H9 (cell line): ENCODE data around the gene ETFA. TPM values are rescaled to one million over a fixed set of nuclear protein-coding genes. Genes with fewer than 3 reads are reported as not detected.
A peak's percentile ranks its signal among the peaks of the same experiment; 100 is the strongest.

Source experiments
- DNase-seq: peaks from one replicate; pipeline ENCODE4 v3.0.0-alpha.2; 2017
- H2AFZ ChIP-seq: one replicate; pipeline ENCODE4 v1.6.1; 2013; ENCODE audit warnings: mild to moderate bottlenecking, low read length, control low read depth, moderate library complexity
- H2AK5ac ChIP-seq: 2 replicates; pipeline ENCODE4 v1.6.1; 2013; ENCODE audit warnings: low read length, control low read depth, mixed read lengths; ENCODE audit not compliant: insufficient read length
- H2BK120ac ChIP-seq: one replicate; pipeline ENCODE4 v1.6.1; 2013; ENCODE audit warnings: low read depth, mild to moderate bottlenecking, low read length, control low read depth, inconsistent platforms; ENCODE audit not compliant: poor library complexity, severe bottlenecking
- H2BK12ac ChIP-seq: 2 replicates; pipeline ENCODE4 v1.6.1; 2013; ENCODE audit warnings: low read length, control low read depth, mixed read lengths, low read depth; ENCODE audit not compliant: insufficient read length
- H2BK15ac ChIP-seq: 2 replicates; pipeline ENCODE4 v1.6.1; 2013; ENCODE audit warnings: low read depth, low read length, control low read depth
- H2BK20ac ChIP-seq: one replicate; pipeline ENCODE4 v1.6.1; 2013; ENCODE audit warnings: low read depth, mild to moderate bottlenecking, low read length, control low read depth, inconsistent platforms; ENCODE audit not compliant: poor library complexity, severe bottlenecking
- H2BK5ac ChIP-seq: 2 replicates; pipeline ENCODE4 v1.6.1; 2013; ENCODE audit warnings: low read length, control low read depth, mixed read lengths; ENCODE audit not compliant: insufficient read length
- H3K14ac ChIP-seq: 2 replicates; pipeline ENCODE4 v1.6.1; 2013; ENCODE audit warnings: low read length, control low read depth; ENCODE audit not compliant: insufficient read depth
- H3K18ac ChIP-seq: 2 replicates; pipeline ENCODE4 v1.6.1; 2013; ENCODE audit warnings: low read depth, mild to moderate bottlenecking, mixed read lengths, low read length, control low read depth; ENCODE audit not compliant: insufficient read length
- H3K23ac ChIP-seq: 2 replicates; pipeline ENCODE4 v1.6.1; 2013; ENCODE audit warnings: low read length, control low read depth, mixed read lengths, low read depth; ENCODE audit not compliant: insufficient read length
- H3K23me2 ChIP-seq: 2 replicates; pipeline ENCODE4 v1.6.1; 2013; ENCODE audit warnings: low read depth, mild to moderate bottlenecking, mixed read lengths, low read length, control low read depth; ENCODE audit not compliant: insufficient read length, poor library complexity, severe bottlenecking
- H3K27ac ChIP-seq: 2 replicates; pipeline ENCODE4 v1.5.1; 2013; ENCODE audit warnings: low read length, control low read depth, mixed read lengths, low read depth; ENCODE audit not compliant: insufficient read length
- H3K27me3 ChIP-seq: 2 replicates; pipeline ENCODE4 v1.6.1; 2013; ENCODE audit warnings: low read length, control low read depth, inconsistent platforms; ENCODE audit not compliant: insufficient read depth
- H3K4ac ChIP-seq: 2 replicates; pipeline ENCODE4 v1.6.1; 2013; ENCODE audit warnings: low read depth, mild to moderate bottlenecking, control low read depth, inconsistent platforms, low read length, moderate library complexity
- H3K4me1 ChIP-seq: 2 replicates; pipeline ENCODE4 v1.6.1; 2013; ENCODE audit warnings: low read length, control low read depth, inconsistent platforms; ENCODE audit not compliant: insufficient read depth
- H3K4me2 ChIP-seq: 2 replicates; pipeline ENCODE4 v1.6.1; 2013; ENCODE audit warnings: low read length, control low read depth, mixed read lengths; ENCODE audit not compliant: insufficient read length, insufficient read depth
- H3K56ac ChIP-seq: 2 replicates; pipeline ENCODE4 v1.6.1; 2013; ENCODE audit warnings: low read depth, mild to moderate bottlenecking, mixed read lengths, low read length, control low read depth; ENCODE audit not compliant: insufficient read length
- H3K79me1 ChIP-seq: 2 replicates; pipeline ENCODE4 v1.6.1; 2013; ENCODE audit warnings: low read depth, mild to moderate bottlenecking, moderate library complexity, low read length, control low read depth, inconsistent platforms; ENCODE audit not compliant: insufficient read depth, poor library complexity, severe bottlenecking
- H3K79me2 ChIP-seq: 2 replicates; pipeline ENCODE4 v1.6.1; 2013; ENCODE audit warnings: low read length, control low read depth, inconsistent platforms; ENCODE audit not compliant: insufficient read depth
- H3K9ac ChIP-seq: 2 replicates; pipeline ENCODE4 v1.6.1; 2013; ENCODE audit warnings: low read length, control low read depth, mixed read lengths; ENCODE audit not compliant: insufficient read length; ENCODE audit errors: extremely low read depth
- H3K9me3 ChIP-seq: one replicate; pipeline ENCODE4 v1.6.1; 2013; ENCODE audit warnings: low read depth, low read length, inconsistent platforms; ENCODE audit not compliant: control insufficient read depth
- H3T11ph ChIP-seq: one replicate; pipeline ENCODE4 v1.6.1; 2013; ENCODE audit warnings: mild to moderate bottlenecking, low read length, control low read depth, inconsistent platforms
- H4K20me1 ChIP-seq: one replicate; pipeline ENCODE4 v1.6.1; 2013; ENCODE audit not compliant: control insufficient read depth, insufficient read length, insufficient read depth
- H4K5ac ChIP-seq: 2 replicates; pipeline ENCODE4 v1.6.1; 2013; ENCODE audit warnings: low read depth, mild to moderate bottlenecking, mixed read lengths, low read length, control low read depth; ENCODE audit not compliant: insufficient read length
- H4K8ac ChIP-seq: replicated peaks from 2 replicates; pipeline ENCODE4 v1.6.1; 2013; ENCODE audit warnings: low read length, control low read depth, mixed read lengths, low read depth; ENCODE audit not compliant: insufficient read length
- H4K91ac ChIP-seq: 2 replicates; pipeline ENCODE4 v1.6.1; 2013; ENCODE audit warnings: low read depth, mild to moderate bottlenecking, moderate library complexity, mixed read lengths, low read length, control low read depth; ENCODE audit not compliant: insufficient read length
- H3K27ac Mint-ChIP-seq, 3 experiments: 2 replicates in 2 of 3; 3 replicates in 1 of 3; pipeline ENCODE4 v1.8.0; 2020 to 2021; ENCODE audit warnings: mixed read lengths in 3 of 3, mild to moderate bottlenecking in 1 of 3, moderate library complexity in 1 of 3
- H3K27me3 Mint-ChIP-seq: 2 replicates; pipeline ENCODE4 v1.8.0; 2021; ENCODE audit warnings: low read depth, mild to moderate bottlenecking, moderate library complexity, mixed read lengths
- H3K36me3 Mint-ChIP-seq, 3 experiments: 2 replicates in 2 of 3; 3 replicates in 1 of 3; pipeline ENCODE4 v1.8.0; 2020 to 2021; ENCODE audit warnings: low read depth in 3 of 3, mixed read lengths in 3 of 3; ENCODE audit not compliant: insufficient read depth in 1 of 3
- H3K4me1 Mint-ChIP-seq, 2 experiments: 2 replicates each; pipeline ENCODE4 v1.8.0; 2020; ENCODE audit warnings: mixed read lengths in 2 of 2
- H3K4me3 Mint-ChIP-seq, 2 experiments: 2 replicates in 1 of 2; 3 replicates in 1 of 2; pipeline ENCODE4 v1.8.0; 2020 to 2021; ENCODE audit warnings: mild to moderate bottlenecking in 2 of 2, mixed read lengths in 2 of 2, moderate library complexity in 1 of 2
- H3K9me3 Mint-ChIP-seq, 2 experiments: 2 replicates in 1 of 2; 3 replicates in 1 of 2; pipeline ENCODE4 v1.8.0; 2020; ENCODE audit warnings: mild to moderate bottlenecking in 2 of 2, mixed read lengths in 2 of 2, moderate library complexity in 1 of 2
- WGBS: extraction: QIAGEN DNeasy Blood & Tissue Kit; methylation state at CpG from one replicate; pipeline ENCODE4 v1.1.7; 2013; ENCODE audit warnings: missing lambda C conversion rate, low lambda C conversion rate, mixed read lengths; ENCODE audit not compliant: insufficient read length; ENCODE audit errors: extremely low coverage; 5-methylcytosine and 5-hydroxymethylcytosine counted together
- total RNA-seq: library from RNA; stranded (reverse); gene quantifications from 2 replicates; pipeline ENCODE4 v1.2.1, GENCODE V29; 2021
- TF ChIP-seq, protein P1 (sequence below): fragments of 200-600 bp; sonication (generic); conservative IDR thresholded peaks from 3 replicates; pipeline ENCODE4 v1.8.0; 2021; ENCODE audit warnings: antibody characterized with exemption, mild to moderate bottlenecking

Gene ETFA
- total RNA-seq, 1 experiment from 2014 or later: 109 TPM

- Histone ChIP-seq H2BK120ac (no peak overlapping the region), H3K14ac (no peak overlapping the region), H2BK5ac (no peak overlapping the region), H3K23ac (no peak overlapping the region), H4K8ac (no peak overlapping the region), H3K4ac (no peak overlapping the region), H2BK12ac (no peak overlapping the region), H4K91ac (no peak overlapping the region), H4K5ac (no peak overlapping the region), H4K20me1 (no peaks in the 10 kb centered on the region), H3K56ac (no peak overlapping the region), H3K4me2 (no peak overlapping the region), H3K4me1 (peaks cover 2% of the 10 kb centered on the region; the same call in 1 of the 2 replicates), H3K79me1 (no peaks in the 10 kb centered on the region), H3K9ac (no peak overlapping the region), H2BK20ac (no peak overlapping the region), H3T11ph (no peak overlapping the region), H2AK5ac (no peak overlapping the region), H3K79me2 (no peaks in the 10 kb centered on the region), H3K27me3 (no peaks in the 10 kb centered on the region), H3K27ac (no peak overlapping the region), H3K9me3 (no peaks in the 10 kb centered on the region), H2BK15ac (no peak overlapping the region), H3K18ac (no peak overlapping the region), H2AFZ (no peak overlapping the region), H3K23me2 (no peaks in the 10 kb centered on the region)
- Mint-ChIP-seq H3K9me3 (no peaks in the 10 kb centered on the region), H3K36me3 (peaks cover 0 to 10% (median 0%) of the 10 kb centered on the region in 3 experiments; a peak in 3 of 7 replicates), H3K27ac (peak overlapping the region in 1 of 3 experiments; percentile 34; a peak in 1 of 7 replicates), H3K27me3 (no peaks in the 10 kb centered on the region), H3K4me1 (peaks cover 0 to 3% of the 10 kb centered on the region in 2 experiments; a peak in 1 of 4 replicates), H3K4me3 (no peak overlapping the region)
- TF ChIP-seq, protein P1, sequence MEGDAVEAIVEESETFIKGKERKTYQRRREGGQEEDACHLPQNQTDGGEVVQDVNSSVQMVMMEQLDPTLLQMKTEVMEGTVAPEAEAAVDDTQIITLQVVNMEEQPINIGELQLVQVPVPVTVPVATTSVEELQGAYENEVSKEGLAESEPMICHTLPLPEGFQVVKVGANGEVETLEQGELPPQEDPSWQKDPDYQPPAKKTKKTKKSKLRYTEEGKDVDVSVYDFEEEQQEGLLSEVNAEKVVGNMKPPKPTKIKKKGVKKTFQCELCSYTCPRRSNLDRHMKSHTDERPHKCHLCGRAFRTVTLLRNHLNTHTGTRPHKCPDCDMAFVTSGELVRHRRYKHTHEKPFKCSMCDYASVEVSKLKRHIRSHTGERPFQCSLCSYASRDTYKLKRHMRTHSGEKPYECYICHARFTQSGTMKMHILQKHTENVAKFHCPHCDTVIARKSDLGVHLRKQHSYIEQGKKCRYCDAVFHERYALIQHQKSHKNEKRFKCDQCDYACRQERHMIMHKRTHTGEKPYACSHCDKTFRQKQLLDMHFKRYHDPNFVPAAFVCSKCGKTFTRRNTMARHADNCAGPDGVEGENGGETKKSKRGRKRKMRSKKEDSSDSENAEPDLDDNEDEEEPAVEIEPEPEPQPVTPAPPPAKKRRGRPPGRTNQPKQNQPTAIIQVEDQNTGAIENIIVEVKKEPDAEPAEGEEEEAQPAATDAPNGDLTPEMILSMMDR: no peak
- no peak for DNase-seq
- WGBS: no CpG with 5 or more reads among the region's 1 CpG
Measured at GRCh38 chr15:76209523-76209922, 101.7 kb downstream of the ETFA start.
